Bone marrow (tissue), 2 donors: ENCODE measurements around the gene OR56A3.

Source experiments
- DNase-seq, 2 donors: peaks; one replicate each; lab custom pipeline; 2025; lab: John Stamatoyannopoulos, UW

Gene OR56A3

DNA sequence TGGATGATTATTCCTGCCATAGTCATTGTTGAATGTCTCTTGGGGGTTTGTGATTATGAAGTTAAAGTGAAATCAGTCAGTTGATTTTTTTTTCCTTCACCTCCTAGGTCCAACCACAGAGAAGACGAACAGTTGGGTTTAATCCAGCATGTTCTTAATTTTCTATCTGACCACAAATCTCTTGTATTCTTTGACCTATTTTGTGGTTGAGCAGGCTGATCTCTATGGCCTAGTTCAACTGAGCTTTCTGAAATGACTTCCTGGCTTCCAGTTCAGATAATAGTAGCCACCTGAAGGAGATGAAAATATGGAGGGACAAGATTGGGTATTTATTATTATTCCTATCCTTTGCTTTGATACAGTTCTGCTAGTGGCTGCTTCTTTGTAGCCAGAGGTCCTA lies 31.5 kb downstream of the OR56A3 start:
- no peak for DNase-seq

DNA sequence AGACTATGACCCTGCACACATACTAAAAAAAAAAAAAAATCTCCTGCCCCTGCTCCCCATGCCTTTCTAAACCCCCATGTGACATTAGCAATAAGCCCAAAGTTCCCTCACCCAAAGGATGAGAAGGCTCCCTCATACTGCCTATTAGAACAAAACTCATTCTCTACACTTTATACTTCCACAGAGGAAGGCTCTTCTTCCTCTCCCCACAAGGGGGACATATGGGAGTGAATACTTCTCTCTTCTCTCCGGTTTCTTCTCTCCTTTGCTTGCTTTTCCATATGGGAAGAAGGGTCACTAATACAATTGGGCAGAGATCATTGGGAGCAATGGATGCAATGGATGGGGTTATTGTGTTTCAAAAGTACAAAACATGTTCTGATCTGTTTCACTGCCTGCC lies 41.4 kb downstream of the OR56A3 start:
- DNase-seq: no peak

DNA sequence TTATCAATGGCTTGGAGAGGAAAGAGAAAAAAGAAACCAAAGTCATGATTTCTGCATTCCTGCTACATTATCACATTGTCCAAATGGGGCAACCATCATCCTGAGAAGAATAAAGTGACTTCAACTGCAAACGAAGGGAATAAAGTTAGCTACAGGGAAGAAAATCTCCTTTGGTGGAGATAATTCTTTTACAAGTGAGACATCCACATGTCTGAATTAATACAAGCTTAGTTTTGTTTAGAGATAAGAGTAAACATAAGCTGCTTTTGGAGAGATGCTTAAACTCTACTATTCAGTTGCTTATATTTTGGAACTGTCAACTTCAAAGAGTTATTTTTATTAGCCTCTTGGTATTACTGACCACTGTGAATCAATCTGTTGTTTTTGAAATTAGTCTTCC lies 44.8 kb downstream of the OR56A3 start, which contains the start of gene OR52L1:
Gene OR52L1, minus strand, starts transcription at position 101 of the 400 bp plus-strand sequence. Its CDS starts 55 bp downstream, at position 46.
- no peak for DNase-seq

DNA sequence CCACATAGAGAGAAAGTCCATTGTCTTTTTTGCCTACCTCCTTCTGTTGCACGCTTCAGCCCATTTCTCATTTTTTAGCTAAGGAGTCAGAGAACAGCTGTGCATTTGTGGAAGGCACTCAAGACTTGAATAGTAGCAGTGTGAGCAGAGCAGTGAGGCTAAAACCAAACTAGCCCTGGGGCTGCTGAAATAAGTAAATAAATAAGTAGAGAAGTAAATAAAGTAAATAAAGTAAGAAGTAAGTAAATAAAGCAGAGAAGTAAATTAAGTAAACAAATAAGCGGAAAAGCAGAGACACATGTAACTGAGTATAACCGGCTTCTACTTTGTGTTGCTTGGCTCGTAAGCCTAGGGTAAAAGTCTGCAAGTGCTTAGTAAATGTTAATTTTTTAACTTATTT lies 47.2 kb downstream of the OR56A3 start:
- no peak for DNase-seq

DNA sequence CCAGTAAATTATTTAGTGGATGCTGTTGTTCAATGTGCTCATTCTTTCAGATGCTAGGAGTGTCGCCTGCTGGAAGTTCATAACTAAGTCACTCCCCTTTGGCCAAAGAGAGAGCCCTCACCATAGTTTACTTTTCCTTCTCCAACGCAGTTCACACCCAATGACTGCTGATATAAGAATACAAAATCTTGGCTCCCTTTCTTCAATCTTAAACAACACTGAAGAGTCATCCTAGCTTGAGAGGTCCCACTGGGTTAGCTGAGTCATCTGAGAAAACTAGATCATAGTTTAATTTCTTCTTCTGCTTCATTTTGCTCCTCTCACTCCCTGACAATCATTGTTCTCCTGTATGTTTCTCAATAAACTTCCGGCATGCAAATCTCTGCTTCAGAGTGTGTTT lies 50.1 kb downstream of the OR56A3 start:
- no peak for DNase-seq

DNA sequence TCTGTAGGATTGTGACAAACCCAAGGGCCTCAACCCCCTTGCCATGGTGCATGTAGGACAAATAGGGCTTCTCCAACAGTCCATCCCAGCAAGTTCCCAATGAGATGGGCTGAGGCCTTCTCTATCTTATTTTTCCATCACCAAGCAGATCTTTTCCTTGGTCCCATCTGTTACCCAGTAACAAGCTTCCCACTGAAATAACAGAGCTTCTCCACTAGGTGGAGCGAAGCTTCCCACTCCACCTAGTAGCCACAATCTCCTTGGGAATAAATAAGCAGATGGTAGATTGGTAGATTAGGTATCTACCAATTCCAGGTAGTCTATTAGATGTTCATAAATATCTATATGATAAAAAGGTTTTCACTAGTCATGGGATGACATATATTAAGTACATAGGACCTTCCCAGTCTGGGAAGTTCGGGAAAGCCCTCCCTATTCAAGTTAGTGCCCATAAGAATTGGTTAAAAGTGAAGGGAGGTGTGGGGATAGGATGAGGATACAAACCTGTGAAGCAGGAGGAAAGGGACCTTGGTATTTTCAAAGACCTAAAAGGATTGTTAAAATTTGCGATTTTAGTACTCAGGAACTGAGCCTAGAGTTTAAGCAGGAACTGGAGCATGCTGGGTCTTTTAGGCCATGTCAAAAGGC lies 50.7 kb downstream of the OR56A3 start:
- DNase-seq: no peak

DNA sequence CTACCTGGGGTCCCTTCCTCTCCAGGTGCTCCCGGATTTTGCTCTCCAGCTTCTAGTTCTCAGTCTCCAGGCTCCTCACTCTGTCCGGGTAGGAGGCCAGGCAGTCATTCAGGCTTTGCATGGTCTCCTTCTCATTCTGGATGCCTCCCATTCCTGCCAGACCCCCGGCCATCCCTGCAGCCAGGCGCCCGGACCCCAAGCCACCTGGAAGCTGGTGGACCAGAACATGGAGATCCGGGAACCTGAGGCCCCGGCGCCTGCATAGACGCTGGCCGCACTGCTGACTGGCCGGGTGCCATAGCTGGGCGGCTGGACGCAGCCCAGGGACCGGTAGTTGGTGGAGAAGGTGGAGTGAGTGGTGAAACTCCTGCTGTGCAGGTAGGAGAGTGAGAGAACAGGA lies 52.7 kb downstream of the OR56A3 start:
- no peak for DNase-seq
